ENCODE measurements around the gene FKBP5. TPM values are rescaled to one million over a fixed set of nuclear protein-coding genes. Genes with fewer than 3 reads are reported as not detected.
"Not testable (repeated sequence)": the region's sequence is repeated elsewhere in the genome, so short reads cannot be mapped to it uniquely, and the experiment has no call there.

FKBP5 gene
- total RNA-seq, 1 donor from 2014 or later, result 246 TPM

DNA sequence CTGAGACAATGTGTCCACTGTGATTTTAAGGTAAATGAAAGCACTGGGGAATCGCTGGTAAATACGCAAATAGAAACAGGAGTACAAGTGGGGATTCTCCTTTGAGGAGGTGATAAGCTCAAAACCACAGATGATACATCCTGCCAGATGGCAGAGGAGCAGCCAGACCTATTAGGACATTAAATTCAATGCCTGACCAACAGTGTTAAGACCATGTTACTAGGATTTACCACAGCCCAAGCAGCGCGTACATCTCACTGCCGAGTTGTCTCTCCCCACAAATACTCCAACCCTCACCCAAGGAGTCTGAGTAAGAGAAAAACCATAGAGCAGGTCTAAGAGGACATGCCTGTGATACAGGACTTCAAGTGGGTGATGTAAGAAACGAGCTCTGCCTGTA lies 107.1 kb downstream of the FKBP5 start:
- no peak for DNase-seq (ENCODE audit: extremely low spot score in 2 of 2)
- Histone ChIP-seq H3K4me1 (peaks cover 32% of the 10 kb centered on the region), H3K4me3 (no peak overlapping the region), H3K36me3 (peaks cover 0 to 72% of the 10 kb centered on the region in 2 donors), H3K27me3 (no peaks in the 10 kb centered on the region), H3K27ac (no peak overlapping the region), H3K9me3 (no peaks in the 10 kb centered on the region)
- intact Hi-C loops (cut with DNase I), result loop anchor here (5.0 kb wide), 1 partner anchor 156 kb away; the partner anchor contains the start of gene ARMC12
- TF ChIP-seq CTCF (IDR thresholded peaks at IDR 0.05) (no peak), POLR2AphosphoS5 (IDR thresholded peaks at IDR 0.05; ENCODE audit: insufficient read depth in 1 of 2, low read depth in 1 of 2) (no peak), POLR2A (IDR thresholded peaks at IDR 0.05) (no peak)

GRCh38 chr6:35580836-35581235 lies 107.9 kb downstream of the FKBP5 start:
- peaks cover 0 to 72% of the 10 kb centered on the region in 2 donors for H3K36me3 ChIP-seq
- TF ChIP-seq CTCF (IDR thresholded peaks at IDR 0.05), result no peak
- no peak for TF ChIP-seq POLR2AphosphoS5 (IDR thresholded peaks at IDR 0.05; ENCODE audit: insufficient read depth in 1 of 2, low read depth in 1 of 2)
- no peak for TF ChIP-seq POLR2A (IDR thresholded peaks at IDR 0.05)
- H3K4me1 ChIP-seq, result peaks cover 24% of the 10 kb centered on the region
- DNase-seq (ENCODE audit: extremely low spot score in 2 of 2), result no peak
- intact Hi-C loops (cut with DNase I), result loop anchor here (5.0 kb wide), 1 partner anchor 156 kb away; the partner anchor contains the start of gene ARMC12
- H3K27me3 ChIP-seq, result no peaks in the 10 kb centered on the region
- H3K27ac ChIP-seq, result no peak overlapping the region
- H3K9me3 ChIP-seq, result no peaks in the 10 kb centered on the region
- no peak overlapping the region for H3K4me3 ChIP-seq

GRCh38 chr6:35576682-35577081 lies 112.0 kb downstream of the FKBP5 start:
- no peak for DNase-seq (ENCODE audit: extremely low spot score in 2 of 2)
- Histone ChIP-seq H3K4me3 (no peak overlapping the region), H3K27me3 (no peaks in the 10 kb centered on the region), H3K9me3 (no peaks in the 10 kb centered on the region), H3K4me1 (no peaks in the 10 kb centered on the region), H3K27ac (no peak overlapping the region), H3K36me3 (peaks cover 13 to 78% of the 10 kb centered on the region in 2 donors)
- TF ChIP-seq POLR2A (IDR thresholded peaks at IDR 0.05) (no peak), POLR2AphosphoS5 (IDR thresholded peaks at IDR 0.05; ENCODE audit: insufficient read depth in 1 of 2, low read depth in 1 of 2) (no peak), CTCF (IDR thresholded peaks at IDR 0.05) (no peak)
- intact Hi-C loops (cut with DNase I), result no loop called here

DNA sequence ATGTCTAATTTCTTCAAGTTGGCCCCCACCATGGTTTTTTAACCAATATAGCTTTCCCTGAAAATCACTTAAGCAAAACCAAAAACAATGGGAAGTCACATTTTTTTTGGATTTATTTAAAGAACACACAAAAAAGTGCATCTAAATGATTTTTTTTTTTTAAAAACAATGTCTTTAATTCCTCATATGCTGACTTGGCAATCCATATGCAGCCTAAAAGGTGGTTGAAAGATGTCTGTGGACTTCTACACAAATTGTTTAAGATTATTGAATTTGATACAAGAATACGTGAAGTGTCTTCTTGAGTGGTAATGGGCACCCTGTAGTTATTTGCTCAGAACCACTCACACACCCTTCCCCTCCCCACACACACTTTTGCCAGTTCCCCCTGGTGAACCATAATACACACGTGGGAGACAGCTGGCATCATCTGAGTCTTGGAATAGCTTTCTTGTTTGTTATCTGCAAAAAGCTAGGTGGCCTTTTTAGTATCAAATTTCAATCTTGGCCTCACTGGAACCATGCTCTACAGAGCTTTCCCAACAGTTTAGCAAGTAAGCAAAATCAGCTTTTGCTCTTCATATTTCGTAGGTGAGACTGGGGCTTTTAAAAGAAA lies 115.1 kb downstream of the FKBP5 start:
- intact Hi-C loops (cut with DNase I), result no loop called here
- no peak for TF ChIP-seq CTCF (IDR thresholded peaks at IDR 0.05)
- no peak for TF ChIP-seq POLR2A (IDR thresholded peaks at IDR 0.05)
- no peak for TF ChIP-seq POLR2AphosphoS5 (IDR thresholded peaks at IDR 0.05; ENCODE audit: insufficient read depth in 1 of 2, low read depth in 1 of 2)

DNA sequence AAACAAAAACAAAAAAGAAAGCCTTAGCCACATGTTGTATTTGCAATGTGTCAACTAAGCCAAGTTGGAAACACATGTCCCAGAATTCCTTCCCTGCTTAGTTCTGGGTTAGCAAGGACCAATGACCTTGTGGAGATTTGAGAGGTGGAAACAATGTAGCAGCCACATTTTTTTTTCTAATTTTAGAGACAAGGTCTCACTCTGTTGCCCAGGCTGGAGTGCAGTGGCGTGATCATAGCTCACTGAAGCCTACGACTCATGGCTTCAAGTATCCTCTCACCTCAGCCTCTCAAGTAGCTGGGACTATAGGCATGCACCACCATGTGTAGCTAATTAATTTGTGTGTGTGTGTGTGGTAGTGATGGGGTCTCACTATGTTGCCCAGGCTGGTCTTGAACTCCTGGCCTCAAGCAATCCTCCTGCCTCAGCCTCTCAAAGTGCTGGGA lies 117.8 kb downstream of the FKBP5 start:
- H3K9me3 ChIP-seq; H3K4me3 ChIP-seq; H3K27ac ChIP-seq; DNase-seq (ENCODE audit: extremely low spot score in 2 of 2); intact Hi-C loops (cut with DNase I); H3K27me3 ChIP-seq; H3K4me1 ChIP-seq: not testable (repeated sequence)
- H3K36me3 ChIP-seq, result peaks cover 13 to 37% of the 10 kb centered on the region in 2 donors

More for the DNA sequence above, 115.1 kb downstream of the FKBP5 start:
- H3K36me3 ChIP-seq, result peaks cover 13 to 61% of the 10 kb centered on the region in 2 donors
- H3K9me3 ChIP-seq, result no peaks in the 10 kb centered on the region
- H3K4me3 ChIP-seq, result no peak overlapping the region
- H3K27me3 ChIP-seq, result no peaks in the 10 kb centered on the region
- no peak for DNase-seq (ENCODE audit: extremely low spot score in 2 of 2)
- H3K27ac ChIP-seq, result no peak overlapping the region
- H3K4me1 ChIP-seq, result no peaks in the 10 kb centered on the region
